Stimulated activated CD4-positive, alpha-beta T cell treated with anti-CD3 and anti-CD28 coated beads, Interleukin-2, amount 100 ng/mL, for 4 hours (primary cell): Measurements from ENCODE around the gene TMPRSS11E.
"Not testable (repeated sequence)": the region's sequence is repeated elsewhere in the genome, so short reads cannot be mapped to it uniquely, and the experiment has no call there.

Experiments
- DNase-seq: peaks from one replicate; pipeline ENCODE4 v3.0.0-alpha.2; 2020; ENCODE audit warnings: low read depth

Gene TMPRSS11E, protein sequence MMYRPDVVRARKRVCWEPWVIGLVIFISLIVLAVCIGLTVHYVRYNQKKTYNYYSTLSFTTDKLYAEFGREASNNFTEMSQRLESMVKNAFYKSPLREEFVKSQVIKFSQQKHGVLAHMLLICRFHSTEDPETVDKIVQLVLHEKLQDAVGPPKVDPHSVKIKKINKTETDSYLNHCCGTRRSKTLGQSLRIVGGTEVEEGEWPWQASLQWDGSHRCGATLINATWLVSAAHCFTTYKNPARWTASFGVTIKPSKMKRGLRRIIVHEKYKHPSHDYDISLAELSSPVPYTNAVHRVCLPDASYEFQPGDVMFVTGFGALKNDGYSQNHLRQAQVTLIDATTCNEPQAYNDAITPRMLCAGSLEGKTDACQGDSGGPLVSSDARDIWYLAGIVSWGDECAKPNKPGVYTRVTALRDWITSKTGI

DNA sequence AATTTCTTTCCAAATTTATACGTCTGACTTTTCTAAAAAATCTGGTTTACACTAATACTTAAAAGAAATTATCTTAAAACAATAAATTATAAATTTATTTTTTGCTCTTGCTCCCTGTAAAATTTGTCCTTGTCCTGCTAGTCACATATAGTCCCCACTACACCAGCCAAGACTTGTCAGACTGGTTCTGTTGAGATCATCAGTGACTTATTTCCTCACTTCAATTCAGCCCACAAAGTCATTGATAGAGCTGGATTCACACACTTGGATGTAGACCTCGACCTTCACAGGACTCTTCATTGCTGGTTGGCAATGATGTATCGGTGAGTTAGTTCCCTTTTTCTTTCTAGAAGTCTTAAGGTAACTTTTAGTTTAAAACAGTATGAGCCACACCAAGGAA, at the start of gene TMPRSS11E:
Gene TMPRSS11E (plus strand): TSS at position 263 of the 400 bp plus-strand sequence. CDS start 50 bp downstream, at position 313.
- DNase-seq, result no peak

DNA sequence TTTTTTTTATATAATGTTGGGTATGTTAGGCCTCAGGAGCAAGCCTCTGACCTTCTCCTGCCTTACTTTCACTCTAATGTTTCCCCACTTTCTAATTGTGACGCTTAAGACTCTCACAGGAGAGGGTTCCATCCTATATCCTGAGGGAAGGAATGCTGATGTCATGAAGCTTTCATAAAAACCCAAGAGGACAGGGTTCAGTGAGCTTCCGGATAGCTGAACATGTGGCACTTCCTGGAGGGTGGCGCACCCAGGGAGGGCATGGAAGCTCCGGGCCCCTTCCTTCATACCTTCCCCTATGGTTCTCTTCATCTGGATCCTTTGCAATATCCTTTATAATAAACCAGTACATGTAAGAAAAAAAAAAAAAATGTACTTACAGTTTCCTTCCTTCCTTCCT, 48.0 kb upstream of the TMPRSS11E start:
- no peak for DNase-seq

- DNase-seq, result no peak
Observed at GRCh38 chr4:68401231-68401630, 46.0 kb upstream of the TMPRSS11E start.

DNA sequence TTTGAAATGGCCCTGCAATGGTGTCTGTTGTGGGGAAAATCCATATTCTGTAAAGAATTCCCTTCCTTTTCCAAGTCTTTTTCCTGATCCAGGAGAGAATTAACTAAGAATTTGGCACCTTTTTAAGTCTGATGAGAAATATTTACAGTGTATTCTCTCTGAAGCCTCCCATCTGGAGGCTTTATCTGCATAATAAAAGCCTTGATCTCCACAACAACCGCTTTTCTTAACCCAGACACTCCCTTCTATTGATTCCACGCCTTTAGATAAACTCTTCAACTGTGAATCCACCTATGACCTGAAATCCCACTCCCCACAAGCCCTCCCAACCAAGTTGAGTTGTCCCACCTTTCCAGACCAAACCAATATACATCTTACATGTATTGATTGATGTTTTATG, 43.1 kb upstream of the TMPRSS11E start:
- DNase-seq, result no peak

DNA sequence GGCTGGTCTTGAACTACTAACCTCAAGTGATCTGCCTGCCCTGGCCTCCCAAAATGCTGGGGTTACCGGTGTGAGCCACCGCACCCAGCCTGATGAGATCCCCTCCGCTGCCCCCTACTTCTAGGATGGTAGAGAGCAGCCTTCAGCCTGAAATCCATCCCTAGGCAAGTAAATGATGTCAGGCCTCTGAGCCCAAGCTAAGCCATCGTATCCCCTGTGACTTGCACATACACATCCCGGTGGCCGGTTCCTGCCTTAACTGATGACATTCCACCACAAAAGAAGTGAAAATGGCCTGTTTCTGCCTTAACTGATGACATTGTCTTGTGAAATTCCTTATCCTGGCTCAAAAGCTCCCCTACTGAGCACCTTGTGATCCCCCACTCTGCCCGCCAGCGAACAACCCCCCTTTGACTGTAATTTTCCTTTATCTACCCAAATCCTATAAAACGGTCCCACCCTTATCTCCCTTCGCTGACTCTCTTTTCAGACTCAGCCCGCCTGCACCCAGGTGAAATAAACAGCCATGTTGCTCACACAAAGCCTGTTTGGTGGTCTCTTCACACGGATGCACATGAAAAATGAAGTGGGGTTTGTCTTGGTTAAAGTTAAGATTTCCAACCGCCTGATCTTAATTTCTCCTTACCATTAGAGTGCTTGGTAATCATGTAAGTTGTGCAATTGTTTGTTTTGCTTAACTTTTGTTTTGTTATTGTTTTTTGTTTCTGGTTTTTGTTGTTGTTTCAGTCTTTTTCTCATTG, 41.4 kb upstream of the TMPRSS11E start:
- DNase-seq, result not testable (repeated sequence)

DNA sequence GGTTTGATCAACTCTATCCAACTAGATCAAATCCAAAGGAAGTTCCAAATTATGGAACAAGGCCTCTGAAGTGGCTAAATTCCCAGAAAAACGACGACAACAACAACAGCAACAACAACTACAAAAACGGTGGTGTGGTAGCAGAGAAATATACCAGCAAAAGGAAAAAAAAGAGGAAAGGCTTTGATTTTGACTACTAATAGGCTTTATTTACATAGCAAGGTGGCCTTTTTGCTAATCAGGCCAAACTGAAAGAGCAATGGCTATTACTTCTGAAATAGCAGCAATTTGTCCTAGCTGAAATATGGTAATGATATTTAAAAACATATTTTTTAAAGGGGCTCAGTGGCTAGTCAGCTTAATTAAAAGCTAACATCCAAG, 40.8 kb upstream of the TMPRSS11E start:
- no peak for DNase-seq

DNA sequence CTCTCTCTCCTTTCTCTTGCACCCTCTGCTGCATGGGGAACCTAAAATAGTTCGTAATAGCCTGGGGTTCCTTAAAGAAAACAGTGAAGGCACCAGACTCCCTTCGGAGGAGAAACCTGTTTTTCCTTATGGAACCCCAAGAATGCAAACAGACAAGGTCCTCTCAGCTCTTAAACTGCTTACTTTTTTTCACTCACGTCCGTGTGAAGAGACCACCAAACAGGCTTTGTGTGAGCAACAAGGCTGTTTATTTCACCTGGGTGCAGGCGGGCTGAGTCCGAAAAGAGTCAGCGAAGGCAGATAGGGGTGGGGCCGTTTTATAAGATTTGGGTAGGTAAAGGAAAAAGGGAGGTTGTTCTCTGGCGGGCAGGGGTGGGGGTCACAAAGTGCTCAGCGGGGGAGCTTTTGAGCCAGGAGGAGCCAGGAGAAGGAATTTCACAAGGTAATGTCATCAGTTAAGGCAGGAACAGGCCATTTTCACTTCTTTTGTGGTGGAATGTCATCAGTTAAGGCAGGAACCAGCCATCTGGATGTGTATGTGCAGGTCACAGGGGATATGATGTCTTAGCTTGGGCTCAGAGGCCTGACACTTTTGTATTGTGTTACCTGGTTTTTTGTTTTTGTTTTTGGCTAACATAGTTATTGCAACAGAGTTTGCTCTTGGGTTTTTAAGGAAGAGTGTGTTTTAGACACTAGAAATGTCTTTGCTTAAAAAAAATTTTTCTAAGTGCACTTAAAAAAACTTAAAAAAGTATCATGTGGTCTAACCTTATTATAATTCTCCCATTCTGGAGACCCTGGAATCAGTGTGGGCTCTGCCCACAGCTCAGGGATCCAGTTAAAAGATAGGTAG, 40.0 kb upstream of the TMPRSS11E start:
- DNase-seq, result not testable (repeated sequence)

- no peak for DNase-seq
Observed at GRCh38 chr4:68407868-68408190, 39.4 kb upstream of the TMPRSS11E start.

- DNase-seq, result no peak
Observed at GRCh38 chr4:68410149-68410548, 37.1 kb upstream of the TMPRSS11E start.

DNA sequence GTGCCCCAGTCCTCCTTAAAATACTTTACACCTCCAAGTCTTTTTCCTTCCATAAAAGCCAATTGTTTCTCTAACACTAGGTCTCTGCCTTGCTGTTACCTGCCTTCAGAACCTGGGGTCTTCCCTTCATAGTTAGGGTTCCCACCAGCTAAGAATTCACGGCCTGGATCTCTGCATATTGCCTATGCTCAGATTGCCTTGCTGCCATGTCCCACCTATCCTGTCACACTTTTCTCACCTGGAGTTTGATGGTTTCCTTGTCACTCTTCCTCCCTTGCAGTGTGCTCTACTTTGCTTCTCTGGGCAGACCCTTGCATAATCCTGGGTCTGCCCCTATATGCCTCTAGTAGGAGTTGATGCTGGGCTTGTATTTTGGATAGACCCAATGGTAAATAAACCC, 36.6 kb upstream of the TMPRSS11E start:
- DNase-seq, result no peak

DNA sequence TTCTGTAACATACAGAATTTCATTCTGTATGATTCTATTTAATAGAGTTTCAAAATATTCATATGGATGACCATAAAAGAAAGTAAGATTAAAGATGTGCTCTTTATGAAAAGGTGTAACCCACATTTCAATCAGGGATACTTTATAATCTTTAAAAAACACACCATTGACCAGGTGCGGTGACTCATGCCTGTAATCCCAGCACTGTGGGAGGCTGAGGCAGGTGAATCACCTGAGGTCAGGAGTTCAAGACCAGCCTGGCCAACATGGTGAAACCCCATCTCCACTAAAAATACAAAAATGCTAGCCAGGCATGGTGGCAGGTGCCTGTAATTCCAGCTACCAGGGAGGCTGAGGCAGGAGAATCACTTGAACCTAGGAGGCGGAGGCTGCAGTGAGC, 35.2 kb upstream of the TMPRSS11E start:
- not testable (repeated sequence) for DNase-seq

GRCh38 chr4:68416591-68416990, 30.7 kb upstream of the TMPRSS11E start:
- DNase-seq, result no peak

GRCh38 chr4:68426516-68426915, 20.7 kb upstream of the TMPRSS11E start:
- no peak for DNase-seq

DNA sequence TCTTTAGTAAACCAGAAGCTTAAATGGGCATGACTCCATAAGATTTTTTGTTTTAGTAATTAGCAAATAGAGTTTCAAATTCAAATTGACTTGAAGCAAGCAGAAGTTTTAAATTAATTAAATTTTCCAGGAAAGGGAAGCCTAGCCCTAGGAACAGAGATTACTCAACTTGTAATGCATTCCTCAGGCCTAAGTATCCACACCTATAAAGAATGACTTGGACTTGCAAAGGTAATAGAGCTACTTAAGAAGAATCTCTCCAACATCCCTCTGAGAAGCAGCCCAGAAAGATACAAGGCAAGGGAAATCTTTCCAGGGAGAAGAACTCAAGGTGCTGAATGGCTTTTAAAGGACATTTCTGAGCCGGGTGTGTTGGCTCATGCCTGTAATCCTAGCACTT, 16.9 kb upstream of the TMPRSS11E start:
- DNase-seq, result no peak

DNA sequence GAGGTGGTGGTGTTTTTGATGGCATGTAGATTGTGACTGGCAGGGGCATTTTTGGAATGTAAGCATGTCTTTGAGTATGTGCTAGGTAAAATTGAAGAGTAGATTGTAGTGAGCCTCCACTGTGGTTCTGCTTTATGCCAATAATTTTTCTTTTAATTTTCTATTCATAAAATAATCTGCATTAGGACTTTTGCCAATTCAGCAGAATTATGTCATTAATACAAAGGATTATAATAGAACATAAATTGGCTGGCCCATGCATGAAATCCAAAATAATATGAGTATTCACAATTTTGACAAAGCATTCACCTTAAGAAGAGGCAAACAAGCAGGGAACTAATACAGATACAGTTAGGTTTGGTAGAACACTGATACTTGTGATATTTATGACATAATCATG, 14.9 kb upstream of the TMPRSS11E start:
- no peak for DNase-seq

- DNase-seq, result no peak
Observed at GRCh38 chr4:68433582-68433981, 13.7 kb upstream of the TMPRSS11E start.

DNA sequence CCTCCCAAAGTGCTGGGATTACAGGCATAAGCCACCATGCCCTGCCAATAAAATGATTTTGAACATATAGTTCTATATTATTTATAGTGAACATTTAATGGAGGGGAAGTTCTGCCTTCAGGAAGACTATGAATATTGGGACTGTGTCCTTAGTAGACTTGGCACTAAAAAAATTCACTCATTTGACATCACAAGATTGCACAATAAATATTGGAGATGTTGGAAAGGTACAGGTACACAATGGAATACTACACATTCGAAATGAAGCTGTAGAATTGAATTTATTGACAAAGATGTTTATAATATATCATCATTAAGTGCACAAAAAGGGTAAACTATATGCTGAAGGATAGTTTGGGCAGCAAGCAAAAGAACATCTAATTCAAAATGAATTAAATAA, 13.0 kb upstream of the TMPRSS11E start:
- DNase-seq, result no peak

DNA sequence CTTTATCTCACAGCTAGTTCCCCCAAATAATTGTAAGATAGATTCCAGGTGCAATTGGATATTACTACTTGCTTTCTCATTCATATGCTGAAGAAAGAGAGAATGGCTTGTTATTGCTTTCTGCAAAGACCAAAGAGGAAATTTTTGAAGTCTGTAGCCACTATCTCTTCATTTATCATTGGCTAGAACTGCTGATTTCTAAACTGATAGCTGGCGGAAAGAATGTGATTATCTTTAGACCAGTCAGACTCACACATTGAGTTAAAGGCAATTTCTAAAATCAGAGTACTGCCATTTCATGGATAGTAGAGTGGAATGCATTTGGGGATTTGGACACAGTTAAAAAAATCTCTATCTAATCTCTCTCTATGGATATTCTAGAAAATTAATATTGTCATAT, 12.4 kb upstream of the TMPRSS11E start:
- no peak for DNase-seq

DNA sequence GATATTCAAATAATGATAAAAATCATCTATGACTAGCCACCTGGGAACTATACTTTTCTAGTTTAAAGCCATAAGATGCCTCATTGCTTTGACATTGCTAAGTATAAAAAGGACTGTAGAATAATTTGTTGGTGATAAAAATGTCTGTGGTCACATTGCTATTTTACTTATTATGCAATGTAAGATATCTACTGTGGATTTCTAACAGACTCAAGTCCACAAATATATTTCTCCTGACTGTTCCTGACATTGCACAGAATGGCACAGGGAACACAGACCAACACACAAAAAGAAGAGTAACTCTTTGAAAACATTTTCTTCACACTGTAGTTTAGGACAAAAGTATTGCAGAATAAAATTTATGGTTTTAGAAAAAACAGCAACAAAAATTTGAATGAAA, 2.2 kb upstream of the TMPRSS11E start:
- no peak for DNase-seq

DNA sequence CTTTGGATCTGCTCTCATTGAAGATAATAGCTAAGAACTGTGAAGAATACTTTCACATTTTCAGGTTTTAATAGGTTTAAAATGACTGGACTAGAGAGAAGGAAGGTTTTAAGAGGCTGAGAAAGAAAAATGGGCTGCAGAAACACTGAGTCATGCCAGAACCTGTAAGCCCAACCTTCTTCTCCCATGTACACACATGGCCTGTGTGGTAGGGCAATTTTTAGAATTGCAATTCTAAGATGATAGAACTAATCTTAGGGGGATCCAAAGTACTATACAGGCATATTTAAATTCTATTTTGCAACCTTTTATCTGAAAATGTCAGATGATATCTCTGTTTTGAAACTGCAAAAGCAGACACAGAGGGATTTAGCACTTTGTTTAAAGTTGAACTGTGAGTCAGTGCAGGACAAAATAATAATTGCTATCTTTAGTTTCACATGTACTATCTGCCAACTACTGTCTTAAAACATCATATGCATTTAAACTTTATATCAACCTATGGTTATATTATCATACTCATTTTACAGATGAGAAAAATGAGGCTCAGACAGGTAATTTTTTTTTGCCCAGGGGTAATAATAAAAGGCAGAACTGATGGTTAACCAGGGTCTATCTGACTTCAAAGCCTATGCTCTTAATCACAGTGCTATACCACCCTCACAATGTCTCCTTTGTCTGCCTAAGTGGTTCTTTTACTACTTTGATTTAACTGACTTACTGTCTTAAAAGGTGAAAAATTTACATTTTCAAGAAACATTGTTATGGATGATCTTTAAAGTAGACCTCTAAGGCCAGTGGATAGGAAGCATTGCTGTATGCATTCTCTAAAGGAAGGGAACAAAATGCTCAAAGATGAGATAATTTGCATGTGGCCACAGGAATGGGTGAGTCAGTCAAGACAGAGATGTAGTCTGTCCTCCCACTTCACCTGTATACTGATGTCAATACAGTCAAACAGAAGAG, 4.3 kb downstream of the TMPRSS11E start:
- no peak for DNase-seq

GRCh38 chr4:68460085-68460484, 12.8 kb downstream of the TMPRSS11E start:
- no peak for DNase-seq
